Liver (tissue), 9 donors: Measurements from ENCODE around the gene PAH. TPM values are rescaled to one million over a fixed set of nuclear protein-coding genes. Genes with fewer than 3 reads are reported as not detected.

Source experiments
- DNase-seq: peaks from one replicate; pipeline ENCODE4 v3.0.0-alpha.2; 2017; ENCODE audit warnings: low spot score
- H3K27ac ChIP-seq, 2 donors: one replicate each; pipeline ENCODE4 v1.7.0; 2013; ENCODE audit warnings: inconsistent platforms in 2 of 2, low read length in 2 of 2, control low read depth in 1 of 2, low read depth in 1 of 2, mild to moderate bottlenecking in 1 of 2
- H3K27me3 ChIP-seq, 4 donors: one replicate each; pipeline versions ENCODE4 v1.6.1 to v1.7.0; 2013; ENCODE audit warnings: low read length in 3 of 4, inconsistent platforms in 1 of 4, mild to moderate bottlenecking in 1 of 4, moderate library complexity in 1 of 4; ENCODE audit not compliant: control insufficient read depth in 4 of 4, insufficient read depth in 4 of 4
- H3K36me3 ChIP-seq, 4 donors: one replicate each; pipeline versions ENCODE4 v1.6.1 to v1.7.0; 2013; ENCODE audit warnings: low read length in 3 of 4, mild to moderate bottlenecking in 3 of 4, low read depth in 1 of 4, moderate library complexity in 1 of 4; ENCODE audit not compliant: control insufficient read depth in 4 of 4, insufficient read depth in 3 of 4
- H3K4me1 ChIP-seq, 4 donors: one replicate each; pipeline versions ENCODE4 v1.6.1 to v1.7.0; 2013; ENCODE audit warnings: low read length in 3 of 4, mild to moderate bottlenecking in 3 of 4, moderate library complexity in 1 of 4; ENCODE audit not compliant: control insufficient read depth in 4 of 4, insufficient read depth in 4 of 4
- H3K4me3 ChIP-seq, 3 donors: one replicate each; pipeline versions ENCODE4 v1.6.1 to v1.7.0; 2013; ENCODE audit warnings: low read length in 3 of 3, control low read depth in 1 of 3, low read depth in 1 of 3, mild to moderate bottlenecking in 1 of 3
- H3K9ac ChIP-seq, 2 donors: one replicate each; pipeline ENCODE4 v1.7.0; 2013; ENCODE audit warnings: low read length in 2 of 2, mild to moderate bottlenecking in 2 of 2, moderate library complexity in 2 of 2, control low read depth in 1 of 2, low read depth in 1 of 2
- H3K9me3 ChIP-seq, 4 donors: one replicate each; pipeline versions ENCODE4 v1.6.1 to v1.7.0; 2013; ENCODE audit warnings: low read length in 3 of 4; ENCODE audit not compliant: control insufficient read depth in 4 of 4
- ATF3 ChIP-seq: IDR thresholded peaks from 2 replicates; pipeline ENCODE4 v1.6.1; 2016; ENCODE audit warnings: antibody characterized with exemption
- FOXA1 ChIP-seq: IDR thresholded peaks from 2 replicates; pipeline ENCODE4 v1.6.1; 2016; ENCODE audit warnings: antibody characterized with exemption
- FOXA2 ChIP-seq: IDR thresholded peaks from 2 replicates; pipeline ENCODE4 v1.6.1; 2016; ENCODE audit warnings: antibody characterized with exemption
- GABPA ChIP-seq, 2 donors: IDR thresholded peaks in 1 of 2; conservative IDR thresholded peaks in 1 of 2; 2 replicates each; pipeline ENCODE4 v1.6.1; 2016; ENCODE audit warnings: antibody characterized with exemption in 2 of 2, mild to moderate bottlenecking in 1 of 2, moderate library complexity in 1 of 2
- HNF4A ChIP-seq, 2 donors: conservative IDR thresholded peaks; 2 replicates each; pipeline ENCODE4 v1.6.1; 2016; ENCODE audit warnings: antibody characterized with exemption in 2 of 2, mild to moderate bottlenecking in 2 of 2
- HNF4G ChIP-seq: IDR thresholded peaks from 2 replicates; pipeline ENCODE4 v1.6.1; 2016; ENCODE audit warnings: antibody characterized with exemption
- JUND ChIP-seq, 2 donors: IDR thresholded peaks; 2 replicates each; pipeline ENCODE4 v1.6.1; 2016; ENCODE audit warnings: antibody characterized with exemption in 2 of 2
- MAX ChIP-seq: IDR thresholded peaks from 2 replicates; pipeline ENCODE4 v1.6.1; 2016; ENCODE audit warnings: antibody characterized with exemption
- NR2F2 ChIP-seq: IDR thresholded peaks from 2 replicates; pipeline ENCODE4 v1.6.1; 2016; ENCODE audit warnings: antibody characterized with exemption
- RAD21 ChIP-seq, 2 donors: IDR thresholded peaks; 2 replicates each; pipeline ENCODE4 v1.6.1; 2016; ENCODE audit warnings: antibody characterized with exemption in 2 of 2, mild to moderate bottlenecking in 2 of 2
- REST ChIP-seq: IDR thresholded peaks from 2 replicates; pipeline ENCODE4 v1.6.1; 2016; ENCODE audit warnings: antibody characterized with exemption, mild to moderate bottlenecking
- RXRA ChIP-seq, 2 donors: IDR thresholded peaks; 2 replicates each; pipeline ENCODE4 v1.6.1; 2017 to 2018; ENCODE audit warnings: antibody characterized with exemption in 2 of 2, mild to moderate bottlenecking in 1 of 2
- SP1 ChIP-seq: IDR thresholded peaks from 2 replicates; pipeline ENCODE4 v1.6.1; 2018; ENCODE audit warnings: antibody characterized with exemption, mild to moderate bottlenecking
- TAF1 ChIP-seq: conservative IDR thresholded peaks from 2 replicates; pipeline ENCODE4 v1.6.1; 2016; ENCODE audit warnings: antibody characterized with exemption, mild to moderate bottlenecking
- YY1 ChIP-seq: IDR thresholded peaks from 2 replicates; pipeline ENCODE4 v1.6.1; 2016; ENCODE audit warnings: antibody characterized with exemption, mild to moderate bottlenecking
- WGBS: extraction: QIAGEN DNeasy Blood & Tissue Kit; methylation state at CpG from one replicate; pipeline ENCODE4 v1.1.7; 2013; 5-methylcytosine and 5-hydroxymethylcytosine counted together
- polyA plus RNA-seq, 2 donors: library from polyadenylated mRNA; stranded (reverse) in 1 of 2; unstranded in 1 of 2; fragments of 200-250 nt in 1 of 2; fragments of >200 nt in 1 of 2; fragmentation: Nextera tagmentation in 1 of 2; extraction: Ambion mirVana in 1 of 2; gene quantifications; one replicate each; pipeline versions ENCODE4 v1.2.1 to v1.2.3, GENCODE V29; 2013 to 2015
- total RNA-seq, 2 donors: library from RNA; depleted of rRNA; stranded (reverse); fragments of >200 nt; gene quantifications; one replicate each; pipeline ENCODE4 v1.2.3, GENCODE V29; 2014
- TF ChIP-seq, protein P1 (sequence below): fragments of 150-350 bp; IDR thresholded peaks from 2 replicates; pipeline ENCODE4 v1.5.1; 2017; ENCODE audit warnings: improper control_type of control experiment, low read depth, low read length; ENCODE audit not compliant: missing input control
- donor health status: healthy.
- donor health status: healthy.
- donor health status: healthy.
- donor health status: healthy.
- donor health status: healthy.

The PAH gene
- total and polyA plus RNA-seq, 4 donors: 327 to 696 (median 568) TPM

- WGBS: 85% methylated on average over 5 of the region's 5 CpGs
- Histone ChIP-seq H3K36me3 (no peaks in the 10 kb centered on the region), H3K9me3 (no peaks in the 10 kb centered on the region), H3K27me3 (no peaks in the 10 kb centered on the region), H3K27ac (no peak overlapping the region), H3K4me3 (no peak overlapping the region), H3K9ac (no peak overlapping the region), H3K4me1 (no peaks in the 10 kb centered on the region)
- TF ChIP-seq NR2F2: no peak
- no peak for TF ChIP-seq MAX
- no peak for TF ChIP-seq REST
- TF ChIP-seq YY1: no peak
- TF ChIP-seq SP1: no peak
- no peak for TF ChIP-seq JUND (IDR thresholded peaks at IDR 0.05)
- TF ChIP-seq FOXA2: no peak
- no peak for TF ChIP-seq RXRA (IDR thresholded peaks at IDR 0.05)
- no peak for TF ChIP-seq GABPA (IDR thresholded peaks at IDR 0.05 in 1 of 2, conservative IDR thresholded peaks at IDR 0.05 in 1 of 2)
- no peak for TF ChIP-seq FOXA1
- TF ChIP-seq TAF1: no peak
- no peak for TF ChIP-seq RAD21 (IDR thresholded peaks at IDR 0.05)
- no peak for TF ChIP-seq ATF3
- TF ChIP-seq, protein P1, sequence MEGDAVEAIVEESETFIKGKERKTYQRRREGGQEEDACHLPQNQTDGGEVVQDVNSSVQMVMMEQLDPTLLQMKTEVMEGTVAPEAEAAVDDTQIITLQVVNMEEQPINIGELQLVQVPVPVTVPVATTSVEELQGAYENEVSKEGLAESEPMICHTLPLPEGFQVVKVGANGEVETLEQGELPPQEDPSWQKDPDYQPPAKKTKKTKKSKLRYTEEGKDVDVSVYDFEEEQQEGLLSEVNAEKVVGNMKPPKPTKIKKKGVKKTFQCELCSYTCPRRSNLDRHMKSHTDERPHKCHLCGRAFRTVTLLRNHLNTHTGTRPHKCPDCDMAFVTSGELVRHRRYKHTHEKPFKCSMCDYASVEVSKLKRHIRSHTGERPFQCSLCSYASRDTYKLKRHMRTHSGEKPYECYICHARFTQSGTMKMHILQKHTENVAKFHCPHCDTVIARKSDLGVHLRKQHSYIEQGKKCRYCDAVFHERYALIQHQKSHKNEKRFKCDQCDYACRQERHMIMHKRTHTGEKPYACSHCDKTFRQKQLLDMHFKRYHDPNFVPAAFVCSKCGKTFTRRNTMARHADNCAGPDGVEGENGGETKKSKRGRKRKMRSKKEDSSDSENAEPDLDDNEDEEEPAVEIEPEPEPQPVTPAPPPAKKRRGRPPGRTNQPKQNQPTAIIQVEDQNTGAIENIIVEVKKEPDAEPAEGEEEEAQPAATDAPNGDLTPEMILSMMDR: no peak
- no peak for DNase-seq
These were observed 119.5 kb downstream of the PAH start for GRCh38 chr12:102797528-102797927.

DNA sequence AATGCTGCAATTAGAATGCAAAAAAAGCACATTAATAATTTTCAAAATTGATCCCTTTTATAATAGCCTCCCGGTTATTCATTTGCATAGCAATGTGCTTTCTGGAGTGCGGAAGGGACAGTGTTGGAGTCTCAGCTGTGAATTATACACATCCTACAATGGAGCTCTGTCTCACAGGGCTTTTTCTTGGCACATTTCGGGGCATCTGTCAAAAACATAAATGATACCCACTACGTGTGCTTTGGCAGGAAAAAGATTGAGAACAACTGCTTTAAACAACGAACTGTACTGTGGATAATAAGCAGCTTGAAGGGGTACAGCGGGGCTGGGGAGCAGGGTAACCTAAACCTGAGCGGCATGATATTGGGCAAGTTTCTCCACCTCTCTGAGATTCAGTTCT, 123.1 kb downstream of the PAH start:
- no peaks in the 10 kb centered on the region for H3K9me3 ChIP-seq
- H3K27ac ChIP-seq: no peak overlapping the region
- 80% methylated on average over 7 of the region's 7 CpGs for WGBS
- no peaks in the 10 kb centered on the region for H3K4me1 ChIP-seq
- DNase-seq: no peak
- H3K9ac ChIP-seq: no peak overlapping the region
- no peaks in the 10 kb centered on the region for H3K27me3 ChIP-seq
- no peaks in the 10 kb centered on the region for H3K36me3 ChIP-seq
- no peak overlapping the region for H3K4me3 ChIP-seq
- TF ChIP-seq FOXA1: no peak
- no peak for TF ChIP-seq JUND (IDR thresholded peaks at IDR 0.05)
- TF ChIP-seq RXRA (IDR thresholded peaks at IDR 0.05): no peak
- TF ChIP-seq, protein P1: no peak
- no peak for TF ChIP-seq REST
- TF ChIP-seq RAD21 (IDR thresholded peaks at IDR 0.05): no peak
- TF ChIP-seq SP1: no peak
- no peak for TF ChIP-seq YY1
- TF ChIP-seq NR2F2: no peak
- no peak for TF ChIP-seq HNF4A (conservative IDR thresholded peaks at IDR 0.05)
- no peak for TF ChIP-seq GABPA (IDR thresholded peaks at IDR 0.05 in 1 of 2, conservative IDR thresholded peaks at IDR 0.05 in 1 of 2)
- no peak for TF ChIP-seq HNF4G
